ENCODE measurements around the gene CCDC136. TPM values are rescaled to one million over a fixed set of nuclear protein-coding genes. Genes with fewer than 3 reads are reported as not detected.

Gene CCDC136
- total RNA-seq, 1 experiment from 2014 or later, result 31.1 TPM

DNA sequence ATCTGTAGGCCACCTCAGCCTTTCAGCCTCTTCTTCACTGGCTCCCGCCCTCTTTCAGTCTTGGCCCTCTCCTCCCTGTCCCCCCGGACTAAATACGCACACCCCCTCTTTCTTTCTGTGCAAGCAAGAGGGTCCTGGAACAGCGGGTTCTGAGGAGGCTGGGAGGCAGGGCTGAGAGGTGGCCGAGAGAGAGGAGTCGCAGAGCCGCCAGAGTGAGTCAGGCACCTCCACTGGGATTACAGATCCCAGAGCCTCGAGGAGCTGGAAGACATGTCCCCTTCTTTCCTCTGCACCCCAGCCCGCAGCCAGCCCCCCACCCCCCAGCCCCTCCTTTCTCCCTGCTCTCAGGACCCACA lies 182 bp downstream of the CCDC136 start:
- H2BK120ac ChIP-seq (ENCODE audit: low read depth, low read length, poor library complexity, severe bottlenecking), result no peak overlapping the region
- no peaks in the 10 kb centered on the region; the same call in 1 of the 2 replicates for H3K4me1 ChIP-seq (ENCODE audit: insufficient read depth, low read length)
- H3K23ac ChIP-seq (ENCODE audit: insufficient read length, low read depth, low read length), result no peak overlapping the region
- no peak overlapping the region for H3K14ac ChIP-seq (ENCODE audit: insufficient read depth, low read length)
- H3K9ac ChIP-seq (ENCODE audit: extremely low read depth, insufficient read length, low read length), result no peak overlapping the region
- H4K5ac ChIP-seq (ENCODE audit: insufficient read length, low read depth, low read length), result no peak overlapping the region
- H3K18ac ChIP-seq (ENCODE audit: insufficient read length, low read depth, low read length), result no peak overlapping the region
- H2BK20ac ChIP-seq (ENCODE audit: low read depth, low read length, poor library complexity, severe bottlenecking), result no peak overlapping the region
- no peak overlapping the region for H3K27ac ChIP-seq (ENCODE audit: insufficient read length, low read depth, low read length)
- H4K91ac ChIP-seq (ENCODE audit: insufficient read length, low read depth, low read length), result no peak overlapping the region
- Mint-ChIP-seq H3K36me3 (ENCODE audit: insufficient read depth in 1 of 3, low read depth in 3 of 3) (peaks cover 16 to 30% (median 25%) of the 10 kb centered on the region in 3 experiments), H3K27me3 (ENCODE audit: low read depth) (peaks cover 25% of the 10 kb centered on the region), H3K27ac (no peak overlapping the region), H3K4me3 (peak overlapping the region; percentile 90 to 92), H3K4me1 (peaks cover 36 to 38% of the 10 kb centered on the region in 2 experiments), H3K9me3 (no peaks in the 10 kb centered on the region)
- H3K23me2 ChIP-seq (ENCODE audit: insufficient read length, low read depth, low read length, poor library complexity, severe bottlenecking), result peaks cover 12% of the 10 kb centered on the region
- peak overlapping the region; percentile 58 for H3K4me2 ChIP-seq (ENCODE audit: insufficient read depth, insufficient read length, low read length)
- H3K56ac ChIP-seq (ENCODE audit: insufficient read length, low read depth, low read length), result no peak overlapping the region
- no peak overlapping the region for H3T11ph ChIP-seq (ENCODE audit: low read length)
- H3K27me3 ChIP-seq (ENCODE audit: insufficient read depth, low read length), result no peaks in the 10 kb centered on the region
- no peak overlapping the region for H2BK12ac ChIP-seq (ENCODE audit: insufficient read length, low read depth, low read length)
- H2AFZ ChIP-seq (ENCODE audit: low read length), result no peak overlapping the region
- H2BK15ac ChIP-seq (ENCODE audit: low read depth, low read length), result no peak overlapping the region
- H2BK5ac ChIP-seq (ENCODE audit: insufficient read length, low read length), result no peak overlapping the region
- no peak overlapping the region for H2AK5ac ChIP-seq (ENCODE audit: insufficient read length, low read length)
- TF ChIP-seq, protein P1, sequence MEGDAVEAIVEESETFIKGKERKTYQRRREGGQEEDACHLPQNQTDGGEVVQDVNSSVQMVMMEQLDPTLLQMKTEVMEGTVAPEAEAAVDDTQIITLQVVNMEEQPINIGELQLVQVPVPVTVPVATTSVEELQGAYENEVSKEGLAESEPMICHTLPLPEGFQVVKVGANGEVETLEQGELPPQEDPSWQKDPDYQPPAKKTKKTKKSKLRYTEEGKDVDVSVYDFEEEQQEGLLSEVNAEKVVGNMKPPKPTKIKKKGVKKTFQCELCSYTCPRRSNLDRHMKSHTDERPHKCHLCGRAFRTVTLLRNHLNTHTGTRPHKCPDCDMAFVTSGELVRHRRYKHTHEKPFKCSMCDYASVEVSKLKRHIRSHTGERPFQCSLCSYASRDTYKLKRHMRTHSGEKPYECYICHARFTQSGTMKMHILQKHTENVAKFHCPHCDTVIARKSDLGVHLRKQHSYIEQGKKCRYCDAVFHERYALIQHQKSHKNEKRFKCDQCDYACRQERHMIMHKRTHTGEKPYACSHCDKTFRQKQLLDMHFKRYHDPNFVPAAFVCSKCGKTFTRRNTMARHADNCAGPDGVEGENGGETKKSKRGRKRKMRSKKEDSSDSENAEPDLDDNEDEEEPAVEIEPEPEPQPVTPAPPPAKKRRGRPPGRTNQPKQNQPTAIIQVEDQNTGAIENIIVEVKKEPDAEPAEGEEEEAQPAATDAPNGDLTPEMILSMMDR (conservative IDR thresholded peaks at IDR 0.05), result no peak
- no peak for DNase-seq
- no peak overlapping the region for H4K8ac ChIP-seq (replicated peaks; ENCODE audit: insufficient read length, low read depth, low read length)
- H3K4ac ChIP-seq (ENCODE audit: low read depth, low read length), result no peak overlapping the region
- H3K9me3 ChIP-seq (ENCODE audit: control insufficient read depth, low read depth, low read length), result no peaks in the 10 kb centered on the region
- no peaks in the 10 kb centered on the region for H3K79me2 ChIP-seq (ENCODE audit: insufficient read depth, low read length)
- WGBS (ENCODE audit: extremely low coverage, insufficient read length, low lambda C conversion rate), result no CpG with 5 or more reads among the region's 9 CpGs
- no peaks in the 10 kb centered on the region for H3K79me1 ChIP-seq (ENCODE audit: insufficient read depth, low read depth, low read length, poor library complexity, severe bottlenecking)
- no peaks in the 10 kb centered on the region for H4K20me1 ChIP-seq (ENCODE audit: control insufficient read depth, insufficient read depth, insufficient read length)
